Spinal cord (tissue), 10 donors: ENCODE results near the gene STAC3. TPM values are rescaled to one million over a fixed set of nuclear protein-coding genes. Genes with fewer than 3 reads are reported as not detected.

Source experiments
- DNase-seq, 6 donors: peaks; one replicate each; pipeline versions ENCODE4 v3.0.0 to v3.0.0-alpha.2; 2013 to 2015; ENCODE audit warnings: low spot score in 6 of 6, low read depth in 4 of 6
- H3K27ac ChIP-seq: one replicate; pipeline ENCODE4 v1.5.1; 2013; ENCODE audit warnings: low read depth, low read length, control low read depth
- H3K27me3 ChIP-seq: one replicate; pipeline ENCODE4 v1.6.1; 2013; ENCODE audit warnings: low read length; ENCODE audit not compliant: control insufficient read depth, insufficient read depth
- H3K36me3 ChIP-seq: one replicate; pipeline ENCODE4 v1.6.1; 2013; ENCODE audit warnings: low read length; ENCODE audit not compliant: control insufficient read depth, insufficient read depth
- H3K4me1 ChIP-seq: one replicate; pipeline ENCODE4 v1.6.1; 2013; ENCODE audit warnings: low read length; ENCODE audit not compliant: control insufficient read depth, insufficient read depth
- H3K4me3 ChIP-seq: one replicate; pipeline ENCODE4 v1.5.1; 2013; ENCODE audit warnings: low read depth, low read length, control low read depth
- H3K9me3 ChIP-seq: one replicate; pipeline ENCODE4 v1.6.1; 2013; ENCODE audit warnings: low read length; ENCODE audit not compliant: control insufficient read depth, insufficient read depth
- WGBS: methylation state at CpG from one replicate; pipeline ENCODE4 v1.1.5; 2013; ENCODE audit warnings: missing lambda C conversion rate; ENCODE audit not compliant: insufficient coverage; 5-methylcytosine and 5-hydroxymethylcytosine counted together
- polyA plus RNA-seq, 2 donors: library from polyadenylated mRNA; unstranded; fragments of 120-200 nt; gene quantifications; one replicate each; pipeline ENCODE4 v1.2.1, GENCODE V29; 2013; ENCODE audit not compliant: insufficient read length in 2 of 2
- total RNA-seq, 2 donors: library from RNA; depleted of rRNA in 1 of 2; stranded (reverse); fragments of 120-200 nt in 1 of 2; fragments of >200 nt in 1 of 2; gene quantifications; one replicate each; pipeline versions ENCODE4 v1.2.3 to v1.2.4, GENCODE V29; 2013 to 2014
- donor health status: healthy.

STAC3 gene
- total and polyA plus RNA-seq, 4 donors = 1.7 to 10.9 (median 3.1) TPM

GRCh38 chr12:57241402-57242310, 9.3 kb downstream of the STAC3 start:
- DNase-seq = peak in 2 of 6 donors; percentile 88 to 97
- Histone ChIP-seq H3K36me3 (no peaks in the 10 kb centered on the region), H3K27me3 (peaks cover 71% of the 10 kb centered on the region), H3K4me1 (peaks cover 76% of the 10 kb centered on the region), H3K9me3 (no peaks in the 10 kb centered on the region), H3K27ac (peak overlapping the region; percentile 37), H3K4me3 (peak overlapping the region; percentile 38)
- WGBS = 4% methylated on average over 23 of the region's 48 CpGs

- peak overlapping the region; percentile 70 for H3K27ac ChIP-seq
- DNase-seq = peak in 2 of 6 donors; percentile 49 to 60
- H3K9me3 ChIP-seq = no peaks in the 10 kb centered on the region
- H3K4me3 ChIP-seq = peak overlapping the region; percentile 58
- peaks cover 5% of the 10 kb centered on the region for H3K36me3 ChIP-seq
- H3K4me1 ChIP-seq = peaks cover 83% of the 10 kb centered on the region
- H3K27me3 ChIP-seq = peaks cover 77% of the 10 kb centered on the region
- 9% methylated on average over 14 of the region's 19 CpGs for WGBS
These were observed 10.0 kb downstream of the STAC3 start for GRCh38 chr12:57240926-57241401.

- H3K36me3 ChIP-seq = peaks cover 9% of the 10 kb centered on the region
- DNase-seq = peak in 5 of 6 donors; percentile 50 to 98 (median 76)
- no peaks in the 10 kb centered on the region for H3K9me3 ChIP-seq
- under 1% methylated on average over 65 of the region's 72 CpGs for WGBS
- H3K4me1 ChIP-seq = peaks cover 90% of the 10 kb centered on the region
- H3K27ac ChIP-seq = peak overlapping the region; percentile 70
- H3K4me3 ChIP-seq = peak overlapping the region; percentile 58
- H3K27me3 ChIP-seq = peaks cover 83% of the 10 kb centered on the region
These were observed 10.7 kb downstream of the STAC3 start for GRCh38 chr12:57240066-57240921.

- Histone ChIP-seq H3K27ac (peak overlapping the region; percentile 70), H3K36me3 (peaks cover 16% of the 10 kb centered on the region), H3K4me1 (peaks cover 94% of the 10 kb centered on the region), H3K27me3 (peaks cover 86% of the 10 kb centered on the region), H3K9me3 (no peaks in the 10 kb centered on the region), H3K4me3 (peak overlapping the region; percentile 58)
- WGBS = 1% methylated on average over 14 of the region's 14 CpGs
- peak in 1 of 6 donors; percentile 81 for DNase-seq
These were observed 11.4 kb downstream of the STAC3 start for GRCh38 chr12:57239587-57240065.

DNA sequence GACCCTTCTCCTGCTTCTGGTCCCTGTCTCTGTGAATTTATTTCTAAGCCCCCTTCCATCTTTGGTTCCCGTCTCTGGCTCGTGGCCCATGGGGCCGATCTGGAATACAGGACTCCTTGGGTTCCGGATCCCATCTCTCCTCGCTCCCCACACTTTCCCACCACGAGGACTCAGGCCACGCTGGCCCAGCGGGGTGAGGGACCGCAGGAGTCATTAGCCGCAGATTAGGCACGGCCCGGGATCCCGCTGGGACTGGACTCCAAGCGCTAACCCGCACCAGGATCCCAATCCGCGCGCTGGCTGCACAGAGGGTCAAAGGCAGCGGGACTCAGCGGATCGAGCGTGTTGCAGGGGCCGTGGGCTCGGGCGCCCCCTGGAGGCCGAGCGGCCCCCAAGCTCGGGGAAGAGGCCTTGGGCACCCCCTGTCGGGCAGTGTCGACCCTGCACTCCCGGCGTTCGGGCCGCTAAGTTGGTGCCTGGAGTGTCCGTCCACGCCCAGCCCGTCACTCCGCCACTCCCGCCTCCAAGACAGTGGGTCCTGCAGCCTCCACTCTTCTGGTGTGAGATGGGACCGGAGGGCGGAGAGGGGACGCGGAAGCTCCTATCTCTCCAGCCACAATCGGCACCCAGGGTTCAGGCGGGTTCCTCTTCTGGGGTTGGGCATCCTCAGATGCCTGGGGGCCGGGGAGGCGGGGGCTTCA, 12.0 kb downstream of the STAC3 start:
- 2% methylated on average over 47 of the region's 47 CpGs for WGBS
- peaks cover 89% of the 10 kb centered on the region for H3K4me1 ChIP-seq
- peaks cover 86% of the 10 kb centered on the region for H3K27me3 ChIP-seq
- no peaks in the 10 kb centered on the region for H3K9me3 ChIP-seq
- DNase-seq = peak in 4 of 6 donors; percentile 56 to 96 (median 83)
- H3K27ac ChIP-seq = peak overlapping the region; percentile 2
- peak overlapping the region; percentile 45 for H3K4me3 ChIP-seq
- H3K36me3 ChIP-seq = peaks cover 22% of the 10 kb centered on the region

DNA sequence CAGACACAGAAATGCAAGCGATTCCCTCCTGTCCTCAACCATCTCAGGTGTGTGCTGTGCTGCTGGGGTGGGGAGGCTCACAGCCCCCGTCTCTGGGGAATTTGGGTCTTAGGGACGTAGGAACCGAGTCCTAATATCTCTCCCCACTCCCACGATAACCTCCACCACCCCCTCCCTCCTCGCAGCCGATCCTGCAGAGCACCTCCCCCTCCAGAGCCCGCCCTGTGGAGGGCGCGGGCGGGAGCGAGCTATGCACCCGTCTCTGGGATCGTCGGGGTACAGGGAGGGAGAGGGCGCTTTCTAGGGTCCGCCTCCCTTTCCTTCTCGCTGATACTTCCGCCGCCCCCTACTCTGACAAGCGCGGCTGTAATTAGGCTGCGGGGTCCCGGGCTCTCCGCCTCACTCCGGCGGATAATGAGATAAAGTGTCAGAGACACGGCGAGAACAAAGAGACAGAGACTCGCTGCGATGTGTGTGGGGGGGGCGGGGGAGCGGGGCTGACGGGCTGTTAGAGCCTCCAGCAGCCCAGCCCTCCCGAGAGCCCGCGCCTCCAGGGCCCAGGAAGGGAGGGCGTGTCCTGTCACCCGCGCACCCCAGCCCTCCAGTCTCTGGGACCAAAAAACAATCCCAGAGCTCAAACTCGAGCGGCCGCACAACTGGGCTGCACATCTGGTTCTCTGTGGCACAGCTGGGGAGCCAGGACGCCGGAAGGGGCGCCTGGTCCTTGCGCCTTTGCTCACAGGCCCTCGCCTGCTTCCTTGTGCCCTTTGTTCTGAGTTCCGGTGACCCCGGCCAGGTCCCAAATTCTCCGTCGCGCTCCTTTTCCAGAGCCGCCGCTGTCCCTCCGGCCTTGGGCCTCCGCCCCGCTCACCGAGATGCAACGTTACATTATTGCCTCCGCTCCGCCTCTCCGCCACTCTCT, 12.8 kb downstream of the STAC3 start:
- peak in 2 of 6 donors; percentile 57 to 79 for DNase-seq
- H3K36me3 ChIP-seq = peaks cover 30% of the 10 kb centered on the region
- H3K4me3 ChIP-seq = peak overlapping the region; percentile 45
- H3K27ac ChIP-seq = peak overlapping the region; percentile 2
- H3K27me3 ChIP-seq = peaks cover 78% of the 10 kb centered on the region
- H3K4me1 ChIP-seq = peaks cover 81% of the 10 kb centered on the region
- 5% methylated on average over 46 of the region's 63 CpGs for WGBS
- H3K9me3 ChIP-seq = no peaks in the 10 kb centered on the region

- no peak overlapping the region for H3K27ac ChIP-seq
- H3K4me1 ChIP-seq = peaks cover 75% of the 10 kb centered on the region
- H3K4me3 ChIP-seq = no peak overlapping the region
- peaks cover 74% of the 10 kb centered on the region for H3K27me3 ChIP-seq
- H3K36me3 ChIP-seq = peaks cover 36% of the 10 kb centered on the region
- H3K9me3 ChIP-seq = no peaks in the 10 kb centered on the region
- no peak for DNase-seq
- 0% methylated on average over 1 of the region's 5 CpGs for WGBS
These were observed 13.4 kb downstream of the STAC3 start for GRCh38 chr12:57237596-57237931.

DNA sequence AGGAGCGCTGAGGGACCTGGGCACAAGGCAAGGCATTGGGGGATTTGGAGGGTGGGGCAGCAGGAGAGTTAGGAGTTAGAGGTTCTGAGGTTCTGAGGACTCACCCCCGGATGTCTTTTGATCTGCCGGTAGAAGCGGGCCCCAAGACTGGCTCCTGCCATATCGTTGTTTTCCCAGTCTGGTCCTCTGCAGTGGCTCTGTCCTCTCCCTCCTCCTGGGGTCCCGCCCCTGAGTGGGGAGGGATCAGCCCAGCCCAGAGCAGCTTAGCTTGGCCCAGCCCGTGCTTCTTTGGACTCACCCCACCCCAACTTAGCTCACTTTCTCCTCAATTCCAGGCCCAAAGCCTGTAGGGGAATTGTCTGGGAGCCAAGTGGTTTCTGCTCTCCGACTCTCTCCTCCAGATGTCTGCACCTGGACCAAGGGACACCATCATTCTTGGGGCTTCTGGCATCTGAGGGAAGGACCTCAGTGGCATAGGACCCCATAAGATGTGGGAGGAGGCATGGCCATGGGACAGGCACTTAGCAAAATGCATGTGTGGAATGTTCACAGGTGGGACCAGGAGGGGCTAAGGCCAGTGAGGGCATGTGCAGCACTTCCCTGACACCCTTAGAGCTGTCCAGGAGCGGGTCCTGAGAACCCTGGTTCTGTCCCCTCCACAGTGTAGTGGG, 13.9 kb downstream of the STAC3 start:
- Histone ChIP-seq H3K4me1 (peaks cover 70% of the 10 kb centered on the region), H3K27me3 (peaks cover 69% of the 10 kb centered on the region), H3K36me3 (peaks cover 41% of the 10 kb centered on the region), H3K27ac (no peak overlapping the region), H3K4me3 (no peak overlapping the region), H3K9me3 (no peaks in the 10 kb centered on the region)
- DNase-seq = no peak
- WGBS = 20% methylated on average over 6 of the region's 9 CpGs
